Measurements from ENCODE around the gene STK33.

Gene STK33

GRCh38 chr11:8369592-8370205 is 224.3 kb downstream of the STK33 start:
- no peaks in the 10 kb centered on the region for H3K36me3 ChIP-seq
- no peak overlapping the region for H3K4me3 ChIP-seq

GRCh38 chr11:8368772-8369171 is 225.3 kb downstream of the STK33 start:
- Histone ChIP-seq H3K36me3 (no peaks in the 10 kb centered on the region), H3K4me2 (no peak overlapping the region), H3K27me3 (no peaks in the 10 kb centered on the region), H3K9ac (no peak overlapping the region), H3K4me1 (no peaks in the 10 kb centered on the region), H4K20me1 (no peaks in the 10 kb centered on the region), H3K9me3 (no peaks in the 10 kb centered on the region), H3K27ac (no peak overlapping the region), H3K4me3 (no peak overlapping the region)
- no peak for TF ChIP-seq Cebpa-rat (IDR thresholded peaks at IDR 0.05)

More at GRCh38 chr11:8369592-8370205, 224.3 kb downstream of the STK33 start:
- Histone ChIP-seq H3K4me1 (no peaks in the 10 kb centered on the region), H3K9me3 (no peaks in the 10 kb centered on the region), H3K9ac (no peak overlapping the region), H3K27me3 (no peaks in the 10 kb centered on the region), H3K4me2 (no peak overlapping the region), H4K20me1 (no peaks in the 10 kb centered on the region), H3K27ac (no peak overlapping the region)
- no peak for TF ChIP-seq Cebpa-rat (IDR thresholded peaks at IDR 0.05)

GRCh38 chr11:8368194-8368593 is 225.8 kb downstream of the STK33 start:
- Histone ChIP-seq H3K9me3 (no peaks in the 10 kb centered on the region), H3K9ac (no peak overlapping the region), H3K4me2 (no peak overlapping the region), H4K20me1 (no peaks in the 10 kb centered on the region), H3K4me3 (no peak overlapping the region), H3K27me3 (no peaks in the 10 kb centered on the region), H3K4me1 (no peaks in the 10 kb centered on the region), H3K27ac (no peak overlapping the region), H3K36me3 (no peaks in the 10 kb centered on the region)
- no peak for TF ChIP-seq Cebpa-rat (IDR thresholded peaks at IDR 0.05)

GRCh38 chr11:8366316-8366715 is 227.7 kb downstream of the STK33 start:
- Histone ChIP-seq H3K27me3 (no peaks in the 10 kb centered on the region), H3K9ac (no peak overlapping the region), H3K4me1 (no peaks in the 10 kb centered on the region), H3K36me3 (no peaks in the 10 kb centered on the region), H3K27ac (no peak overlapping the region), H3K4me3 (no peak overlapping the region), H3K4me2 (no peak overlapping the region), H4K20me1 (no peaks in the 10 kb centered on the region), H3K9me3 (no peaks in the 10 kb centered on the region)
- TF ChIP-seq Cebpa-rat (IDR thresholded peaks at IDR 0.05): no peak

- no peak overlapping the region for H3K4me2 ChIP-seq
- no peaks in the 10 kb centered on the region for H3K36me3 ChIP-seq
- no peak overlapping the region for H3K4me3 ChIP-seq
- no peak overlapping the region for H3K9ac ChIP-seq
- TF ChIP-seq Cebpa-rat (IDR thresholded peaks at IDR 0.05): no peak
- no peaks in the 10 kb centered on the region for H3K4me1 ChIP-seq
- H3K9me3 ChIP-seq: no peaks in the 10 kb centered on the region
- no peak overlapping the region for H3K27ac ChIP-seq
- no peaks in the 10 kb centered on the region for H4K20me1 ChIP-seq
- H3K27me3 ChIP-seq: no peaks in the 10 kb centered on the region
Measured at GRCh38 chr11:8365216-8365941, 228.6 kb downstream of the STK33 start.

GRCh38 chr11:8363921-8364320 is 230.1 kb downstream of the STK33 start:
- Histone ChIP-seq H3K36me3 (no peaks in the 10 kb centered on the region), H3K4me3 (no peak overlapping the region), H3K4me2 (no peak overlapping the region), H3K27ac (no peak overlapping the region), H3K9ac (no peak overlapping the region), H3K4me1 (no peaks in the 10 kb centered on the region), H4K20me1 (no peaks in the 10 kb centered on the region), H3K27me3 (no peaks in the 10 kb centered on the region), H3K9me3 (no peaks in the 10 kb centered on the region)
- peak; percentile 84 for TF ChIP-seq Cebpa-rat (IDR thresholded peaks at IDR 0.05)

- no peak overlapping the region for H3K27ac ChIP-seq
- H3K4me1 ChIP-seq: no peaks in the 10 kb centered on the region
- H3K36me3 ChIP-seq: no peaks in the 10 kb centered on the region
- no peak overlapping the region for H3K4me2 ChIP-seq
- TF ChIP-seq Cebpa-rat (IDR thresholded peaks at IDR 0.05): no peak
- no peaks in the 10 kb centered on the region for H4K20me1 ChIP-seq
- no peak overlapping the region for H3K9ac ChIP-seq
- no peaks in the 10 kb centered on the region for H3K9me3 ChIP-seq
- no peaks in the 10 kb centered on the region for H3K27me3 ChIP-seq
- H3K4me3 ChIP-seq: no peak overlapping the region
Measured at GRCh38 chr11:8362899-8363298, 231.1 kb downstream of the STK33 start.

- H4K20me1 ChIP-seq: no peaks in the 10 kb centered on the region
- H3K9ac ChIP-seq: no peak overlapping the region
- H3K27ac ChIP-seq: no peak overlapping the region
Measured at GRCh38 chr11:8362491-8362890, 231.5 kb downstream of the STK33 start.

GRCh38 chr11:8361664-8362210 is 232.3 kb downstream of the STK33 start:
- no peaks in the 10 kb centered on the region for H3K4me1 ChIP-seq
- H3K27me3 ChIP-seq: no peaks in the 10 kb centered on the region
- H3K27ac ChIP-seq: no peak overlapping the region
- no peaks in the 10 kb centered on the region for H3K36me3 ChIP-seq
- no peak for TF ChIP-seq Cebpa-rat (IDR thresholded peaks at IDR 0.05)
- H3K4me3 ChIP-seq: no peak overlapping the region
- no peaks in the 10 kb centered on the region for H4K20me1 ChIP-seq
- no peaks in the 10 kb centered on the region for H3K9me3 ChIP-seq
- no peak overlapping the region for H3K9ac ChIP-seq
- no peak overlapping the region for H3K4me2 ChIP-seq

More at GRCh38 chr11:8362491-8362890, 231.5 kb downstream of the STK33 start:
- no peak overlapping the region for H3K4me2 ChIP-seq
- no peak for TF ChIP-seq Cebpa-rat (IDR thresholded peaks at IDR 0.05)
- no peak overlapping the region for H3K4me3 ChIP-seq
- H3K27me3 ChIP-seq: no peaks in the 10 kb centered on the region
- H3K9me3 ChIP-seq: no peaks in the 10 kb centered on the region
- no peaks in the 10 kb centered on the region for H3K4me1 ChIP-seq
- no peaks in the 10 kb centered on the region for H3K36me3 ChIP-seq

GRCh38 chr11:8361206-8361605 is 232.8 kb downstream of the STK33 start:
- Histone ChIP-seq H3K4me1 (no peaks in the 10 kb centered on the region), H3K9me3 (no peaks in the 10 kb centered on the region), H3K9ac (no peak overlapping the region), H3K27ac (no peak overlapping the region), H3K4me3 (no peak overlapping the region), H3K36me3 (no peaks in the 10 kb centered on the region), H4K20me1 (no peaks in the 10 kb centered on the region), H3K27me3 (no peaks in the 10 kb centered on the region), H3K4me2 (no peak overlapping the region)
- no peak for TF ChIP-seq Cebpa-rat (IDR thresholded peaks at IDR 0.05)
